Spinal cord (tissue), 10 donors: ENCODE measurements around the gene SEMA6A. TPM values are rescaled to one million over a fixed set of nuclear protein-coding genes. Genes with fewer than 3 reads are reported as not detected.
"Not testable (repeated sequence)": the region's sequence is repeated elsewhere in the genome, so short reads cannot be mapped to it uniquely, and the experiment has no call there.

Source experiments
- DNase-seq, 6 donors: peaks; one replicate each; pipeline versions ENCODE4 v3.0.0 to v3.0.0-alpha.2; 2013 to 2015; ENCODE audit warnings: low spot score in 6 of 6, low read depth in 4 of 6
- H3K27ac ChIP-seq: one replicate; pipeline ENCODE4 v1.5.1; 2013; ENCODE audit warnings: low read depth, low read length, control low read depth
- H3K27me3 ChIP-seq: one replicate; pipeline ENCODE4 v1.6.1; 2013; ENCODE audit warnings: low read length; ENCODE audit not compliant: control insufficient read depth, insufficient read depth
- H3K36me3 ChIP-seq: one replicate; pipeline ENCODE4 v1.6.1; 2013; ENCODE audit warnings: low read length; ENCODE audit not compliant: control insufficient read depth, insufficient read depth
- H3K4me1 ChIP-seq: one replicate; pipeline ENCODE4 v1.6.1; 2013; ENCODE audit warnings: low read length; ENCODE audit not compliant: control insufficient read depth, insufficient read depth
- H3K4me3 ChIP-seq: one replicate; pipeline ENCODE4 v1.5.1; 2013; ENCODE audit warnings: low read depth, low read length, control low read depth
- H3K9me3 ChIP-seq: one replicate; pipeline ENCODE4 v1.6.1; 2013; ENCODE audit warnings: low read length; ENCODE audit not compliant: control insufficient read depth, insufficient read depth
- WGBS: methylation state at CpG from one replicate; pipeline ENCODE4 v1.1.5; 2013; ENCODE audit warnings: missing lambda C conversion rate; ENCODE audit not compliant: insufficient coverage; 5-methylcytosine and 5-hydroxymethylcytosine counted together
- polyA plus RNA-seq, 2 donors: library from polyadenylated mRNA; unstranded; fragments of 120-200 nt; gene quantifications; one replicate each; pipeline ENCODE4 v1.2.1, GENCODE V29; 2013; ENCODE audit not compliant: insufficient read length in 2 of 2
- total RNA-seq, 2 donors: library from RNA; depleted of rRNA in 1 of 2; stranded (reverse); fragments of 120-200 nt in 1 of 2; fragments of >200 nt in 1 of 2; gene quantifications; one replicate each; pipeline versions ENCODE4 v1.2.3 to v1.2.4, GENCODE V29; 2013 to 2014
- donor health status: healthy.

SEMA6A gene
- total and polyA plus RNA-seq, 4 donors = 52.8 to 135 (median 98.0) TPM

GRCh38 chr5:116530276-116530675, 44.3 kb downstream of the SEMA6A start:
- DNase-seq = no peak
- H3K27me3 ChIP-seq = no peaks in the 10 kb centered on the region
- no peak overlapping the region for H3K4me3 ChIP-seq
- WGBS = no CpG with 5 or more reads among the region's 4 CpGs
- no peaks in the 10 kb centered on the region for H3K9me3 ChIP-seq
- H3K27ac ChIP-seq = no peak overlapping the region
- H3K4me1 ChIP-seq = peaks cover 8% of the 10 kb centered on the region
- no peaks in the 10 kb centered on the region for H3K36me3 ChIP-seq

- Histone ChIP-seq H3K36me3 (no peaks in the 10 kb centered on the region), H3K4me3 (no peak overlapping the region), H3K27ac (peak overlapping the region; percentile 34), H3K9me3 (no peaks in the 10 kb centered on the region), H3K4me1 (peaks cover 8% of the 10 kb centered on the region), H3K27me3 (no peaks in the 10 kb centered on the region)
- no CpG with 5 or more reads among the region's 4 CpGs for WGBS
- DNase-seq = no peak
These were observed 45.0 kb downstream of the SEMA6A start for GRCh38 chr5:116529615-116530014.

GRCh38 chr5:116528519-116529234, 45.9 kb downstream of the SEMA6A start:
- 14% methylated on average over 1 of the region's 7 CpGs for WGBS
- Histone ChIP-seq H3K9me3 (no peaks in the 10 kb centered on the region), H3K4me1 (peaks cover 8% of the 10 kb centered on the region), H3K4me3 (no peak overlapping the region), H3K36me3 (no peaks in the 10 kb centered on the region), H3K27me3 (no peaks in the 10 kb centered on the region), H3K27ac (peak overlapping the region; percentile 58)
- peak in 2 of 6 donors; percentile 50 to 82 for DNase-seq

GRCh38 chr5:116527582-116527981, 47.0 kb downstream of the SEMA6A start:
- Histone ChIP-seq H3K27ac (no peak overlapping the region), H3K27me3 (no peaks in the 10 kb centered on the region), H3K36me3 (no peaks in the 10 kb centered on the region), H3K4me1 (peaks cover 11% of the 10 kb centered on the region), H3K9me3 (no peaks in the 10 kb centered on the region), H3K4me3 (no peak overlapping the region)
- DNase-seq = no peak
- WGBS = no CpG with 5 or more reads among the region's 6 CpGs

GRCh38 chr5:116525674-116526073, 48.9 kb downstream of the SEMA6A start:
- Histone ChIP-seq H3K4me3 (no peak overlapping the region), H3K27me3 (no peaks in the 10 kb centered on the region), H3K36me3 (no peaks in the 10 kb centered on the region), H3K4me1 (peaks cover 8% of the 10 kb centered on the region), H3K27ac (no peak overlapping the region), H3K9me3 (no peaks in the 10 kb centered on the region)
- no CpG with 5 or more reads among the region's 3 CpGs for WGBS
- no peak for DNase-seq

GRCh38 chr5:116524966-116525365, 49.7 kb downstream of the SEMA6A start:
- H3K4me3 ChIP-seq = no peak overlapping the region
- H3K4me1 ChIP-seq = peaks cover 8% of the 10 kb centered on the region

GRCh38 chr5:116524051-116524904, 50.3 kb downstream of the SEMA6A start:
- Histone ChIP-seq H3K27me3 (no peaks in the 10 kb centered on the region), H3K36me3 (no peaks in the 10 kb centered on the region), H3K27ac (no peak overlapping the region), H3K4me3 (no peak overlapping the region), H3K9me3 (no peaks in the 10 kb centered on the region), H3K4me1 (peaks cover 8% of the 10 kb centered on the region)
- no peak for DNase-seq
- no CpG with 5 or more reads among the region's 3 CpGs for WGBS

More at GRCh38 chr5:116524966-116525365, 49.7 kb downstream of the SEMA6A start:
- H3K27me3 ChIP-seq = no peaks in the 10 kb centered on the region
- WGBS = no CpG with 5 or more reads among the region's 2 CpGs
- no peak for DNase-seq
- no peak overlapping the region for H3K27ac ChIP-seq
- H3K9me3 ChIP-seq = no peaks in the 10 kb centered on the region
- H3K36me3 ChIP-seq = no peaks in the 10 kb centered on the region

GRCh38 chr5:116523182-116523581, 51.4 kb downstream of the SEMA6A start:
- H3K36me3 ChIP-seq, H3K4me1 ChIP-seq, H3K9me3 ChIP-seq, H3K27ac ChIP-seq, DNase-seq, H3K4me3 ChIP-seq, H3K27me3 ChIP-seq: not testable (repeated sequence)
- 100% methylated on average over 4 of the region's 11 CpGs for WGBS

- Histone ChIP-seq H3K27ac (no peak overlapping the region), H3K9me3 (no peaks in the 10 kb centered on the region), H3K4me3 (no peak overlapping the region), H3K27me3 (no peaks in the 10 kb centered on the region), H3K4me1 (peaks cover 3% of the 10 kb centered on the region), H3K36me3 (no peaks in the 10 kb centered on the region)
- DNase-seq = no peak
- 53% methylated on average over 2 of the region's 9 CpGs for WGBS
These were observed 52.1 kb downstream of the SEMA6A start for GRCh38 chr5:116522356-116523136.
